ENCODE results near the gene NPLOC4.
"Not testable (repeated sequence)": the region's sequence is repeated elsewhere in the genome, so short reads cannot be mapped to it uniquely, and the experiment has no call there.

The NPLOC4 gene

DNA sequence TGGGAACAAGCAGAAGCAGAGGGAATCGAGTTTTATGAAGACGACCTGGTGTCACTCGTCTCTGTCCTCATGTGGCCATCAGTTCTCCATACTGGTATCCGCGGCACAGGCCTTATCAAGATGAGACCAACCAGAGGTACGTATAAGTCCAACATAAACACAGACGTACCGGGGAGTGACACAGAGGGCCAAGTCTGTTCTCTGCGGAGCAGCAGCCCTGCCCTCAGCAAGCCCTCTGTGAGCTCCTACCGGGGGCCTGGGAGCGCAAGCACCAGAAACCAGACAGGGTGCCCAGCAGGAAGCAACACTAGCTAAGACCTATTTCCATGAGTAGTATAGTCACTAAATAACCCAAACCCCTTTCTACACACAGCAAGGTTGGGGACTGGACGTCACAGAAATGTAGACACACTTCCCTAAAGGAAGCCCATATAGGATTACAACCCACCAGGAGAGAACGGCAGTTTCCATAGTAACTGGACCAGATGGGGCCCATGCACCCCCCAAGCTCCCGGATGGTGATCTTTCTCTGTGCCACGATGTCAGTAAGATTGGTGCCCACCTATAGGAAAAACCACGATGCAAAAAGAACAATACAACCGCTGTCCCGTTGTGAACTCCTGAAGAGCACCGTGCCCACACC, 45.8 kb upstream of the NPLOC4 start:
- peak overlapping the region; percentile 99 for H3K4me3 ChIP-seq (ENCODE audit: low read depth, low read length)
- DNase-seq (ENCODE audit: low read depth) = no peak
- TF ChIP-seq CTCF (IDR thresholded peaks at IDR 0.05; ENCODE audit: control insufficient read depth, extremely low read depth, insufficient read depth) = no peak

- DNase-seq (ENCODE audit: low read depth) = no peak
- H3K4me3 ChIP-seq (ENCODE audit: low read depth, low read length) = no peak overlapping the region
- no peak for TF ChIP-seq CTCF (IDR thresholded peaks at IDR 0.05; ENCODE audit: control insufficient read depth, extremely low read depth, insufficient read depth)
These were observed 44.8 kb upstream of the NPLOC4 start for GRCh38 chr17:81681672-81682071.

GRCh38 chr17:81680150-81680549, 43.2 kb upstream of the NPLOC4 start:
- no peak overlapping the region for H3K4me3 ChIP-seq (ENCODE audit: low read depth, low read length)
- DNase-seq (ENCODE audit: low read depth) = no peak
- no peak for TF ChIP-seq CTCF (IDR thresholded peaks at IDR 0.05; ENCODE audit: control insufficient read depth, extremely low read depth, insufficient read depth)

GRCh38 chr17:81676906-81677305, 40.0 kb upstream of the NPLOC4 start:
- DNase-seq (ENCODE audit: low read depth) = no peak
- H3K4me3 ChIP-seq (ENCODE audit: low read depth, low read length) = no peak overlapping the region
- no peak for TF ChIP-seq CTCF (IDR thresholded peaks at IDR 0.05; ENCODE audit: control insufficient read depth, extremely low read depth, insufficient read depth)

GRCh38 chr17:81675515-81676221, 38.8 kb upstream of the NPLOC4 start:
- not testable (repeated sequence) for H3K4me3 ChIP-seq (ENCODE audit: low read depth, low read length); DNase-seq (ENCODE audit: low read depth)
- peak; percentile 45 for TF ChIP-seq CTCF (IDR thresholded peaks at IDR 0.05; ENCODE audit: control insufficient read depth, extremely low read depth, insufficient read depth)

GRCh38 chr17:81673561-81674258, 36.8 kb upstream of the NPLOC4 start:
- TF ChIP-seq CTCF (IDR thresholded peaks at IDR 0.05; ENCODE audit: control insufficient read depth, extremely low read depth, insufficient read depth) = no peak
- no peak for DNase-seq (ENCODE audit: low read depth)
- no peak overlapping the region for H3K4me3 ChIP-seq (ENCODE audit: low read depth, low read length)
